ENCODE results near the gene CNMD. TPM values are rescaled to one million over a fixed set of nuclear protein-coding genes. Genes with fewer than 3 reads are reported as not detected.
"Not testable (repeated sequence)": the region's sequence is repeated elsewhere in the genome, so short reads cannot be mapped to it uniquely, and the experiment has no call there.

The CNMD gene
- total RNA-seq, 1 donor, result not detected

DNA sequence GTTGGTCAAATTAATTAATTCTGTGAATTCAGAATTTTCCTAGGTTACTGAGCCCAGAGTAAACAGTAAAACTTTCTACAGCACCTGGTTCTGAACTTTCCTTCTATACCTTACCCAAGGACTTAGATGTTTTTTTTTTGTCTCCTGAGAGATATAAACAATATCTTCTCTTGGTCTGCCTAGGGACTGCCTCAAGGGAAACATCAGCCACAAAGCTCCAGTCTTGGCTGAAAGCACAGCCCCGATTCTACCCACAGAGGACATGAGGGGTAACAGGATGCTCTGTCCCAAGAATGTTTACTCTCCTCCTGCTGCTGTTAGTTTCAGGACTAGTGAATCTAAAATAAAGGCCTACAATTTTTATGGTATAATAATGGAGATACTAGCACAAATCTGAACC is 14.3 kb downstream of the CNMD start:
- TF ChIP-seq, protein P1, sequence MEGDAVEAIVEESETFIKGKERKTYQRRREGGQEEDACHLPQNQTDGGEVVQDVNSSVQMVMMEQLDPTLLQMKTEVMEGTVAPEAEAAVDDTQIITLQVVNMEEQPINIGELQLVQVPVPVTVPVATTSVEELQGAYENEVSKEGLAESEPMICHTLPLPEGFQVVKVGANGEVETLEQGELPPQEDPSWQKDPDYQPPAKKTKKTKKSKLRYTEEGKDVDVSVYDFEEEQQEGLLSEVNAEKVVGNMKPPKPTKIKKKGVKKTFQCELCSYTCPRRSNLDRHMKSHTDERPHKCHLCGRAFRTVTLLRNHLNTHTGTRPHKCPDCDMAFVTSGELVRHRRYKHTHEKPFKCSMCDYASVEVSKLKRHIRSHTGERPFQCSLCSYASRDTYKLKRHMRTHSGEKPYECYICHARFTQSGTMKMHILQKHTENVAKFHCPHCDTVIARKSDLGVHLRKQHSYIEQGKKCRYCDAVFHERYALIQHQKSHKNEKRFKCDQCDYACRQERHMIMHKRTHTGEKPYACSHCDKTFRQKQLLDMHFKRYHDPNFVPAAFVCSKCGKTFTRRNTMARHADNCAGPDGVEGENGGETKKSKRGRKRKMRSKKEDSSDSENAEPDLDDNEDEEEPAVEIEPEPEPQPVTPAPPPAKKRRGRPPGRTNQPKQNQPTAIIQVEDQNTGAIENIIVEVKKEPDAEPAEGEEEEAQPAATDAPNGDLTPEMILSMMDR (IDR thresholded peaks at IDR 0.05; ENCODE audit: insufficient read depth, low read length), result no peak
- H3K4me3 ChIP-seq (ENCODE audit: low read depth, low read length), result no peak overlapping the region
- no peak for DNase-seq (ENCODE audit: low read depth)

DNA sequence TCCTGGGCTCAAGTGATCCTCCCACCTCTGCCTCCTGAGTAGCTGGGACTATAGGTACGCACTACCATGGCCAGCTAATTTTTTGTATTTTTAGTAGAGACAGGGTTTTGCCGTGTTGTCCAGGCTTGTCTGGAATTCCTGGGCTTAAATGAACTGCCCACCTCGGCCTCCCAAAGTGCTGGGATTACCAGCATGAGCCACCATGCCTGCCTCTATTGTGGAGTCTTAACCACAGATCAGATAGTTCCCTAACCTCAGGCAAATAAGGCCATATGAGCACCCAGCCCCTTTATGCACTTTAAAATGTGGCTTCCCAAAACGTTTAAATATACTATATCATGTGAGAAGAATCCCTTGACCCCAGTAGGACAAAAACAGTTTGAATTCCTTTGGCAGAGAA is 16.4 kb downstream of the CNMD start:
- H3K4me3 ChIP-seq (ENCODE audit: low read depth, low read length), result no peak overlapping the region
- TF ChIP-seq, protein P1 (IDR thresholded peaks at IDR 0.05; ENCODE audit: insufficient read depth, low read length), result no peak
- DNase-seq (ENCODE audit: low read depth), result no peak

DNA sequence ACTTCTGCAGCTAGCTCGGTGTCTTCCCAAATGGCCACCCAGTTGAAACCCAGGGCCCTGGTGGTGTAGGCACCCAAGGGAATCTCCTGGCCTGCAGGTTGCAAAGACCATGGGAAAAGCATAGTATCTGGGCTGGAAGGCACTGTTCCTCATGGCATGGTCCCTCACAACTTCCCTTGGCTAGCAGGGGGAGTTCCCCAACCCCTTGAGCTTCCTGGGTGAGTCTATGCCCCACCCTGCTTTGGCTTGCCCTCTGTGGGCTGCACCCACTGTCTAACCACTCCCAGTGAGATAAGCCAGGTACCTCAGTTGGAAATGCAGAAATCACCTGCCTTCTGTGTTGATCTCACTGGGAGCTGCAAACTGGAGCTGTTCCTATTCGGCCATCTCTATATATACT is 18.3 kb downstream of the CNMD start:
- DNase-seq (ENCODE audit: low read depth); H3K4me3 ChIP-seq (ENCODE audit: low read depth, low read length): not testable (repeated sequence)

DNA sequence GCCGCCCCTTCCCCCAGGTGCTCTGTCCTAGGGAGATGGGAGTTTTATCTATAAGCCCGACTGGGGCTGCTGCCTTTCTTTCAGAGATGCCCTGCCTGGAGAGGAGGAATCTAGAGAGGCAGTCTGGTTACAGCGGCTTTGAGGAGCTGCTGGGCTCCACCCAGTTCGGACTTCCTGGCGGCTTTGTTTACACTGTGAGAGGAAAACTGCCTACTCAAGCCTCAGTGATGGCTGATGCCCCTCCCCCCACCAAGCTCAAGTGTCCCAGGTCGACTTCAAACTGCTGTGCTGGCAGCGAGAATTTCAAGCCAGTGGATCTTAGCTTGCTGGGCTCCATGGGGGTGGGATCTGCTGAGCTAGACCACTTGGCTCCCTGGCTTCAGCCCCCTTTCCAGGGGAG is 18.7 kb downstream of the CNMD start:
- not testable (repeated sequence) for H3K4me3 ChIP-seq (ENCODE audit: low read depth, low read length); DNase-seq (ENCODE audit: low read depth)

DNA sequence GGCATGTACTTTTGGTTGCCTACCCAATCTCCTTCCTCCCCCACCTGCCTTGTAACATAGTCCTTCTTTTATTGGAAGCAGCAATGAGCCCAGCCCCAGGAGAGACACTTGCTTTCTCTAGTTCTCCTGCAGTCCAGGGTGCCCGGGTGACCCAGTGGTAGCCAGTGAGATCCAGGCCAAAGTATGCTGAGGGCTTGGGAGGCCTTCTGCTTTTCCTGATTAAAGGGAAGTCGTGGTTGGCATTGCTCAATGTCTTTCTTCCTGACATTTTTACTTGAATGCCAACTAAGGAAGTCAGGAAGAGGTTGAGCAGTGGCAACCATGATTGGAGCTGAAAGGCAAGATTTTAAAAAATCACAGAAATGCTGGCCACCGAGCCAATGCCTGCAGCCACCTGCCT is 25.7 kb downstream of the CNMD start:
- no peak overlapping the region for H3K4me3 ChIP-seq (ENCODE audit: low read depth, low read length)
- DNase-seq (ENCODE audit: low read depth), result no peak
- TF ChIP-seq, protein P1 (IDR thresholded peaks at IDR 0.05; ENCODE audit: insufficient read depth, low read length), result no peak

DNA sequence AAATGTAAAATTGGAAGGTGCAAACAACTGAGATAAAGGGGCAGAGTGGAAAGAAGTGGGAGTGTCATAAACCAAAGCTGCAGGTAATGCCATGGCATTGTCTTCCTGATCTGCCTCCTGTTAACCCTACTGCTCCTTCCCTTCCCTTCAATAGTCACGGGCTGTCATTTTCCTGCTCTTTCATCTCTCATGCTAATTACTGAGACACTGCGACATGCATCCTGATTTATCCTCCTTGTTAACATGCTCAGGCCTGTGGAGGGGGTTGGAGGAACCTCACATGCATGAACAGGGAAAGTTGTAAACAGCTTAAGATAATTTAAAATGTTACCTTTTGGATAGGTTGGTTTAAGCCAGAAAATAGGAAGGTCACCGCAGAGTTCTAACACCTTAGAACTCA is 27.2 kb downstream of the CNMD start:
- TF ChIP-seq, protein P1 (IDR thresholded peaks at IDR 0.05; ENCODE audit: insufficient read depth, low read length), result no peak
- H3K4me3 ChIP-seq (ENCODE audit: low read depth, low read length), result no peak overlapping the region
- no peak for DNase-seq (ENCODE audit: low read depth)

DNA sequence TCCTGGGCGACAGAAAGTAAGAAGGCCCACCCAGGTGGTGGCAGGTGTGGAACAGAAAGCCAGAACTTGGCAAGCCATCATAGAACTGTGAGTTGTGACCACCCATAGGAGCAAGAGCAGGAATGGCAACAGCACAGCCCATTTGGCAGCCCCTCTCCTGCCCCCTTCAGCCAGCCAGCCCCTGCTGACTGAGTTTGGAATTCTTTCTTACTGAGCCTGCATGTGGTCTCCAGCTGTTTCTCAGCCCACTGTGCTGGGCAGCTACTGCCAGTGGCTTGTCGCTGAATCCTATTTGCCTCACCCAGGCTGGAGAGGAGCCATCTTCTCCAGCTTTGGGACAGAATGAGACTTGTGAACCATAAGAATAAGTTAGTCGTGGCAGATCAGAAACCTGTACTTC is 28.3 kb downstream of the CNMD start:
- no peak for DNase-seq (ENCODE audit: low read depth)
- no peak overlapping the region for H3K4me3 ChIP-seq (ENCODE audit: low read depth, low read length)
- TF ChIP-seq, protein P1 (IDR thresholded peaks at IDR 0.05; ENCODE audit: insufficient read depth, low read length), result no peak

DNA sequence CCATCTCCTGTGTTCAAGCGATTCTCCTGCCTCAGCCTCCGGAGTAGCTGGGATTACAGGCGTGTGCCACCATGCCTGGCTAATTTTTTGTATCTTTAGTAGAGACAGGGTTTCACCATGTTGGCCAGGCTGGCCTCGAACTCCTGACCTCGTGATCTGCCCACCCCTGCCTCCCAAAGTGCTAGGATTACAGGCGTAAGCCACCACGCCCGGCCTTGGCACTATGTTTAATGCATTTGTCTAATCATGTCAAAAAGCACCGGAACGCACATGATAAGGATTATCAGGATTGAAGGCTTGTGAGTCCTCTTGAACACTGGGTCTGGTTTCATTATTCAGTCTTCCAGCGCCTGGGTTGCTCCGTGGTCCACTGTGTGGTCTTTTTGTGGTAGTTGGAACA is 31.4 kb downstream of the CNMD start:
- not testable (repeated sequence) for DNase-seq (ENCODE audit: low read depth); H3K4me3 ChIP-seq (ENCODE audit: low read depth, low read length)

DNA sequence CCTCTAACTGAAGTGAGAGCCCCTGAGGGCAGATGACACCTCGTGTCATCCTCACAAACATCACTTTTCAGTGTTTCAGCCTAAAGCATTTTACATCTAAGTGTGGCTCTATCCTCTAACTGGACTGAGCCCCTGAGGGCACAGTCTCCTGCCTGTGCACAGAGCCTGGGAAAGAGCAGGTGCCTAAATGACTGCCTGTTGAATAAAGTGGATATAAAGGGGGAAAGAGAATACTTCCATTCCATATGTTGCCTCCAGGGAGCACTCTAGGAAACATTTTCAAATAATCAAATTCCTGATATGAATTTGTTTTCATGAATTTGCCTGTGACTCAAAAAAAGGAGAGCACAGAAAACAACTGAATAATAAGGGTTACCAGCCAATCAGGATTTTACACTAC is 32.2 kb downstream of the CNMD start:
- no peak for DNase-seq (ENCODE audit: low read depth)
- TF ChIP-seq, protein P1 (IDR thresholded peaks at IDR 0.05; ENCODE audit: insufficient read depth, low read length), result no peak
- H3K4me3 ChIP-seq (ENCODE audit: low read depth, low read length), result no peak overlapping the region

All from fibroblast of the aortic adventitia (primary cell).